ENCODE results near the gene CREG2. TPM values are rescaled to one million over a fixed set of nuclear protein-coding genes. Genes with fewer than 3 reads are reported as not detected.

The CREG2 gene, protein sequence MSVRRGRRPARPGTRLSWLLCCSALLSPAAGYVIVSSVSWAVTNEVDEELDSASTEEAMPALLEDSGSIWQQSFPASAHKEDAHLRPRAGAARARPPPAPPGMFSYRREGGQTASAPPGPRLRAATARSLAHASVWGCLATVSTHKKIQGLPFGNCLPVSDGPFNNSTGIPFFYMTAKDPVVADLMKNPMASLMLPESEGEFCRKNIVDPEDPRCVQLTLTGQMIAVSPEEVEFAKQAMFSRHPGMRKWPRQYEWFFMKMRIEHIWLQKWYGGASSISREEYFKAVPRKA
- not detected for total RNA-seq
- long read RNA-seq: 0 reads

DNA sequence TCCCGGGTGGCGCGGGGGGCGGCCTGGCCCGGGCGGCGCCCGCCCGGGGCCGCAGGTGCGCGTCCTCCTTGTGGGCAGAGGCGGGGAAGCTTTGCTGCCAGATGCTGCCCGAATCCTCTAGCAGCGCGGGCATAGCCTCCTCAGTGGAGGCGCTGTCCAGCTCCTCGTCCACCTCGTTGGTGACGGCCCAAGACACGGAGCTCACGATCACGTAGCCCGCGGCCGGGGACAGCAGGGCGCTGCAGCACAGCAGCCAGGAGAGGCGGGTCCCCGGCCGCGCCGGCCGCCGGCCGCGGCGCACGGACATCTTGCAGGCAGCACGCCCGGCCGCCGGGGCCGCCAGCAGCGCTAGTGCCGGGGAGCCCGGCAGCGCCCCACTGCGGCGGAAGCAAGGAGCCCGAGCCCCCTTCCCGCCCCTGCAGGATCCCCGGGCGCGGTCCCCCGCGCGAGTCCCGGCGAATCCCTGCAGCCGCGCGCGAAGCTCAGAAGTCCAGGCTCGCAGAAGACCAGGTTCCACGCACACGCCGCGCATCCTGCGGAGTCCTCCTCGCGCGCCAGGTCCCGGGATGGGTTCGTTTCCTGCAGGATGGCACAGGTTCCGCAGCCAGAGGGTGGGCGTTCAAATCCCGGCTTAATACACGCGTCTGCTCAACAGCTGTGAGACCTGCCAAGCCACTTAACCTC lies at the start of gene CREG2:
Gene CREG2 (minus strand): TSS at position 353 of the 684 bp plus-strand sequence. CDS start 46 bp downstream, at position 307.
- peak; percentile 89 for DNase-seq (ENCODE audit: low spot score)

GRCh38 chr2:101435001-101435862 lies 47.9 kb upstream of the CREG2 start:
- no peak for DNase-seq (ENCODE audit: low spot score)

- no peak for DNase-seq (ENCODE audit: low spot score)
Observed at GRCh38 chr2:101433465-101433864, 46.2 kb upstream of the CREG2 start.

DNA sequence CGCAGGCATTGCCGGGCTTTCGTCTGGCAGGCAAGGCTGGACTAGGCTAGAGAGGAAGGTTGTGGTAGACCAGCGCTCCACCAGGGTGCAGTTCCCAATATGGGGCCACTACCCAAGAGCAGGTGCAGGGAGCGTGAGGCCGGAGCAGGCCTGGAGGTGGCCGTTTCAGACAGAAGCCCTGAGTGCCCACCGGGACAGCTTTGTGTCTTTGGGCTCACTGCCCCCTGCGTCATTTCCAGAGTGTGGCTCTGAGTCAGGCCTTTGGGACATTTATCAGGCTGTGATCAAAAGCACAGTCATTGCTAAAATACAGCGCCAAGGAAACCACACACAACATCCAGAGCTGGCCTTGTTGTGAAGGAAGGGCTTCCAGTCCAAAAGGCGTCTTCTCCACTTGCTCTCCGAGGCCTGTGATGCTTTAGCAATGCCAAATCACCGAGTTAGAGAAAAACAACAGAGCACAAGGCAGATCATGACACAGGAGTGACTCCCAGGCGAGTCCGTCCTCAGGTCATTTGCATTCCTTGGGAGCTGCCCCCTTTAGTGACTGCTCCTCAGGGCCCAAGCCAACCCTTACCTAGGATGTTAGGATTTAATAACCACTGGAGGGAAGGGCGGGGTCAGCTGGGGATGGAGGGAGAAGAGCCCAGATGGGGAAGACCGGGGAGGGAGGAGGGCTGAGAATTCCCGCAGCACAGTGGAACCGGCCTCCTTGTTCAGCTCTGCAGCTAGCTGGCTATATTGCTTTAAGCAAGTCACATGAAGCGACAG lies 45.3 kb upstream of the CREG2 start:
- no peak for DNase-seq (ENCODE audit: low spot score)

DNA sequence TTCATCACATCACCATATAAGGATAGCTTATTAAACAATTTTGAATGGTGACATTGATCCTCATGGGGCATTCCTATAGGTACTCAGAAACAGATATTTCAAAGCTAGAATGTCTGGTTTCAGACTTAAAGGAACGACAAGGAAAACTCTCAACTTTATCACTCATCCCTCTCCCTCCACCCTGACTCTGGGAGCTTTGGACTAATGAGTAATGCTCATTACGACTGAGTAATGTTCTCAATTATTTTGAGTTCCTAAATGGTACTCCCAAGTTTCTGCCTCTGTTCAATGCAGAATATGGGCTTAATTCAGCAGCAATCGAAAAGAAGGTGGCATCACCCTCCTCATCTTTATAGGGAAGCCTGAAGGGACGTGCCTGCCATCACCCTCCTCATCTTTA lies 44.2 kb upstream of the CREG2 start:
- no peak for DNase-seq (ENCODE audit: low spot score)

DNA sequence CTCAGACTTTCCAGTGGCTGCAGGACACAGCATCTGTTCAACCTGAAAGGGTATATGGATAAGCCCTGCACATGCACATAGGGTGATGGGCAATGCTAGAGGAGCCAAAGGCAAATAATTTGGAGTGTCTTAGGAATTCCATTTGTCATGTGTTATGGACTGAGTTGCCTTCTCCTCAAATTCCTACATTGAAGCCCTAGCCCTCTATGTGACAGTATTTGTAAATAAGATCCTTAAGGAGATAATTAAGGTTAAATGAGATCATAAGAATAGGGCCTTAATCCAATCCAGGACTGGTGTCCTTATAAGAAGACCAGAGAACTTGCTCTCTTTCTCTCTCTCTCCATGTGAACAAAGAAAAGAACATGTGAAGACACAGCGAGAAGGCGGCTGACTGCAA lies 42.9 kb upstream of the CREG2 start:
- no peak for DNase-seq (ENCODE audit: low spot score)

DNA sequence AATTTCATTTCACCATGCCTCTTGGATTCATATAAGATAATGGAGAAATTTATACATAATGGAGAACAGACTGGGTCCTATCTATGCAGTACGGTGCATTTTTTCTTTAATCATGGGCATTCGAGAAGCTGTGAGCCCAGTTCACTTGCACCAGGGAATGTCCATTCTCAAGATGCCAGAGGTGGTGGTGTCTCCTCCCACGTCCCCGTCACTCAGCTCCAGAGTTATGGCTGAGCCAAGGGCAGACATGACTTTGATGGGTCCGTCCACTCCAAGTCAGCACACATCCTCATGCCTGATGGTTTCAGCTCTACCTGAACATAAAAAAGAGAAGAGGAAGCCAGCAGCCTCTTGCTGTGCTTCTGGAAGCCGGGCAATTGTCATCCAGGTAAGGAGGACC lies 42.1 kb upstream of the CREG2 start:
- DNase-seq (ENCODE audit: low spot score): peak; percentile 57

- DNase-seq (ENCODE audit: low spot score): no peak
Observed at GRCh38 chr2:101428422-101429176, 41.3 kb upstream of the CREG2 start.

GRCh38 chr2:101427743-101428142 lies 40.4 kb upstream of the CREG2 start:
- DNase-seq (ENCODE audit: low spot score): no peak

- peak; percentile 39 for DNase-seq (ENCODE audit: low spot score)
Observed at GRCh38 chr2:101427240-101427639, 39.9 kb upstream of the CREG2 start.

DNA sequence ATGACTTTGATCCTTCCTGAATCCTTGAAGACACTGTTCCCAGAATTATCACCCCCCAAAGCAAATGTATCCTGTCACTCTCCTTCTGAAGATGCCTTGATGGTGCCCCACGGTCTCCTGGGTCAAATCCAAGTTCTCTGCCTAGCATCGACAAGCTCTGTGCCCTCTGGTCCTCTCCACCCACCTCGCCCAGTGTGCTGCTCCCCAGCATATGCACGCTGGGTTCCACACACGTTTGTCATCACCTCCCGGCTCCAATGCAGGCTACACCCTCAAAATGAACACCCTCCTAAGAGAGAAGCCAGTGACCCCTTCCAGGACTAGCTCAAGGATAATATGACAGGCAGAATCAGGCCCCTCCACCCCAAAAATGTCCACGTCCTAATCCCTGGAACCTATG lies 39.5 kb upstream of the CREG2 start:
- DNase-seq (ENCODE audit: low spot score): peak; percentile 43

DNA sequence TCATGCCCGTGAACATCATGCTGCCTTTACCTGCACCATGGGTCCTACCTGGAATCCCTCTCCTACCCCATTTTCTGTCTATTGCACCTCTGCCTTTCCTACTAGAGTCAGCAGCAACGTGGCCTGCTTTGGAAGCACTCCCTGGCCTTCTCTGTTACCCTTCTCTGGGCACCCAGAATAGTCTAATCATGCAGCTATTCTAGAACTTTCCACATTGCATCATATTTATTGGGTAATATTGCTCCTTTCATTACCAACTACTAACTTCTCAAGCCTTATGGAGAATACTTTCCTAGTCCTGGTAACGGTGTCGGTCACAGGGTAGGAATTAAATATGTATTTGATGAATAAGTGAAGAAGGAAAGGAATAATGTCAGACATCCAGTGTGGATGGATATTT lies 33.3 kb upstream of the CREG2 start:
- DNase-seq (ENCODE audit: low spot score): no peak

GRCh38 chr2:101419096-101419663 lies 31.9 kb upstream of the CREG2 start:
- no peak for DNase-seq (ENCODE audit: low spot score)

DNA sequence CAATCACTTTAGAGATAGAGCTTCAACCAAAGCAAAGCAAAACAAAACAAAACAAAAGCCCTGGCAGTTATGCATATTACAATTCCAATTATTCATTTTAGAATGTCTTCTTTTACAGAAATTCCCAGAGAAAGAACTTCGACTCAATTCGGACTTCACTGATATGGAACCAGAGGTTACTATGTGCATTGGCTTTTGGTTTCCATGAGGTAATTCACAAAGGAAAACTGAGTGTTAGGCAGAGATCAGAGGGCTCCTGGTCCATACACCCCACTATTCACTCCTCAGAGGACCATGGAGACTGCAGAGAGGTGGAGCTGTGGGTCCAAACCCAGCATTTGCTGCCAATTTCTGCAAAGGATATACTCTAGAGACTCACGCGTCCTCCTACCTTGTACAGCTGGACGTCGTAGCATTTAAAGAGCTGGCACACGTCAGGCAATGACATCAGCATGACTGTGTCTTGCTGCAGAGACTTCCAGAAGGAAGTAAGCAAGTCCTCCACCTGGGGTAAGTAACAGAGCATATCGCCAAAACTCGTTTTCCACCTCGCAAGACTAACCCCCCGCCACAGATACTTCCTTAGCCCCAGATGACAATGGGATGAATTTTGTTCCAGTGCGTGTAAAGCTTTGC lies 31.3 kb upstream of the CREG2 start:
- DNase-seq (ENCODE audit: low spot score): no peak

GRCh38 chr2:101416609-101417008 lies 29.3 kb upstream of the CREG2 start:
- DNase-seq (ENCODE audit: low spot score): no peak

- DNase-seq (ENCODE audit: low spot score): no peak
Observed at GRCh38 chr2:101415884-101416283, 28.6 kb upstream of the CREG2 start.

GRCh38 chr2:101415220-101415619 lies 27.9 kb upstream of the CREG2 start:
- DNase-seq (ENCODE audit: low spot score): no peak

DNA sequence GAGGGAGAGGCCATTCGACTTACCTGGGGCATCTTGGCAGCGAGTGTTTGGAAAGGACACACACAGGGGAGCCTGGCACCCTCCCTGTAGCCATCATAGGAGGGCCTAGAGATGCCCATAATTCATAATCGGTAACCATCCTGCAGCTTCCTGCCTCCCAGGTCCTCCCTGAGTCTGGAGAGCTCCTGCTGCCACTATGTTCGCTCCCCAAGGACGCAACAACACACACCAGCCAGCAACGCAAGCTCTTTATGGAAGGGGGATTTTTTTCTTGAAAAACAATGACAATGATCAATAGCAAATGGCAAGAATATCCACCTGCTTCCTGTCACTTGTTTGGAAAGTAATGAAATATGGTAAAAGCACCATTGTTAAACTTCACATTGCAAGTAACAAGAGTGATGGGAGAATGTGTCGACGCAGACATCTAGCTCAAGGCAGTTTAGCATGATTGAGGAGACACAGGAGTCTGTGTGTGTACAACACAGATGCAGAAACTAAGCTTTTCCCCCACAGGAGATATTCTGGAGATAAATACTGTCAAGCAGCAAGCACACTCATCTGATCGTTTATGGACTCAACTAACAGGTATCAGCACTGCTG lies 24.9 kb upstream of the CREG2 start:
- no peak for DNase-seq (ENCODE audit: low spot score)

GRCh38 chr2:101410746-101411145 lies 23.4 kb upstream of the CREG2 start:
- no peak for DNase-seq (ENCODE audit: low spot score)

Data from mesenteric fat pad (tissue), 1 donor.